GM12873 (cell line): ENCODE data around the gene MMP2.

Source experiments
- CTCF ChIP-seq: IDR thresholded peaks from 2 replicates; pipeline ENCODE4 v1.5.1; 2012; ENCODE audit warnings: low read depth, mild to moderate bottlenecking, moderate library complexity, low read length, control low read depth; ENCODE audit not compliant: insufficient read depth; ENCODE audit errors: missing control alignments

The MMP2 gene

DNA sequence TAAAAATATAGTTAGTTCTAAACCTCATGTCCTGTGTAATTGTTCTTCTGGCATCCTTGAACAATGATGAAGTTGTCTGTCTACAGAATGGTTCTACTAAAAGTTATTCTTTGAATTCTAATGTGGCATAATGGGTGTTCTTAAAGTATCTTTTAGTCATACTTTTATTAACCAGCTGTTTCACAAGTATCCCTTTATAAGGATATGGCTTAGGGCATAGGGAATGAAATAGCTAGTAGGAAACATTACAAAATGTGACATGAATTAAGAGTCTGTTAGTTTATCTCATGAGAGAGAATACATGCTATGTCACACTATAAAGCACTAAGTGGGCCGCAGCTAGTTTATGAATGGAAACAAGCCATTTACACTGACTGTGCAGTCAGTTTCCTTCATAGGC lies 61.2 kb downstream of the MMP2 start:
- no peak for TF ChIP-seq CTCF

DNA sequence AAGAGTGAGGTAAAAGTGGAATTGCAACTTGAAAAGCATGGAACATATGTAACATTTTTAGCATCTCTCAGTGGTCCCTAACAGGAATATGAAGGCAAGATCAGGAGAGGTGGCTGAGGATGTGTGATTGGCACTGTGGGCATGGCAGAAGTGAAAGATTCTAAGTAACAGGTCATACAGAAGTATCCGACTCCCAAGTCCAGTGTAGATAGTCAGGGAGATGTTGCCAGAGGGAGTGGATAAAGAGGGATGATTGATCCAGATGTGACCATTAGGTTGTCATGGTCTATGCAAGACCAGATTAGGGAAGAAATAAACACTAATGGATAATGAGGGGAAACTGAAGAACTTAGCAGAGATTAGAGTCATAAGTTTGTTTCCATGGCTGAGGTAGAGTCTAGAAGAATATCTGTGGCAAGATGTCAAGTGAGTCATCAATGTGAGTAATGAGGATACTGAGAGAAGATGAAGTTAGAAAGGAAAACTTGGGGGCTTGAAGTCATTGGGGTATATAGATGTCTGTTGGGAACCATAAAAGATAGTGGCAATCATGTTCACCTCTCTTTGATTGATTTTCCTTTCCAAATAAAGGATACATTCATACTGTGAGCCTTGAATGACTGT lies 63.6 kb downstream of the MMP2 start:
- TF ChIP-seq CTCF = no peak

DNA sequence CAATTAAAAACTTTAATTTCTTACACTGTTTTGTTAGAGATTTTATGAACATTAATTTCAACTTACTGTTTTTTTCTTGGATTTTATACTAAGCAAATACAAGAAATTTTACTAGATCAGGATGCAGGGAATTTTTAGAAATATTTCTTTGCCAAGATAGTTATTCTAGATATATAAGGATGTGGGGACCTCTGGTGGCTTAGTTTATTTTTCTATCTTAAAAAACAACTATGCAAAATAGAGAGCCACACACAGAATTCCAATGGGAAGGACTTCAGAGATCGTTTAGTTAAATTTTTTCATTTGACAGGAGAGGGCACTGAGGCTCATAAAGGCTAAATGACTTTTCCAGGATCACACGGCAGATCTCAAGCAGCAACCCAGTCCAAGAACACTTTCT lies 64.5 kb downstream of the MMP2 start:
- no peak for TF ChIP-seq CTCF

GRCh38 chr16:55552621-55553020 lies 73.6 kb downstream of the MMP2 start:
- TF ChIP-seq CTCF = no peak

DNA sequence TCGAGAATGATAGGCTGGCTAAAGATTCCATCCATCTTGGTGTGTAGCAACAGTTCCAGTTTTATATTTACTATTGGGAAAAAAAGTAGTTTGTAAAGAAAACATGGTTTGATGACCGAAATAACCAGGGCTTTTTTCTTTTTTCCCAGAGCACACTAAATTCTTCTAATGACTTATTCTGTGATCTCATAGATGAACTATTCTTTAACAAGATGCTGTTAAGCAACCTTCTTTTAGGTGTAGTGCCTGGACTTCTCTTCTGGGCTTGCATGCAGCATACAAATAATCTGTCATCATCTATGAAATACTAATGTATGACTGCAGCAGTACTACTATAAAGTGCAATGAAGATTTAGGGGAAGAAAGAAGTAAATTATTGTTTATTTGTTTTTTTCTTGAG lies 76.4 kb downstream of the MMP2 start:
- no peak for TF ChIP-seq CTCF
